Activated CD4-positive, CD25-positive, alpha-beta regulatory T cell treated with anti-CD3 and anti-CD28 coated beads, Interleukin-2, amount 50 U/mL, for 24 hours (primary cell): ENCODE measurements around the gene CEP120.
"Not testable (repeated sequence)": the region's sequence is repeated elsewhere in the genome, so short reads cannot be mapped to it uniquely, and the experiment has no call there.

ENCODE experiments used
- ATAC-seq, 2 donors: fragments of 150-1000 bp; cut with Tn5 transposase; one replicate each; pipeline ENCODE4 v1.10.0; 2021; ENCODE audit warnings: mild to moderate bottlenecking in 1 of 2, moderate library complexity in 1 of 2

CEP120 gene

GRCh38 chr5:123423278-123424149, at the start of gene CEP120:
Gene CEP120 (minus strand): TSS chr5:123423403. CDS start chr5:123422998, 405 bp downstream.
- peak; percentile 95 to 97 for ATAC-seq

GRCh38 chr5:123472150-123472924, 49.1 kb upstream of the CEP120 start:
- ATAC-seq, result no peak

- ATAC-seq, result no peak
Measured at GRCh38 chr5:123471385-123471784, 48.2 kb upstream of the CEP120 start.

GRCh38 chr5:123466839-123467238, 43.6 kb upstream of the CEP120 start:
- not testable (repeated sequence) for ATAC-seq

- peak; percentile 88 to 92 for ATAC-seq
Measured at GRCh38 chr5:123460296-123460729, 37.1 kb upstream of the CEP120 start.

- ATAC-seq, result not testable (repeated sequence)
Measured at GRCh38 chr5:123458994-123459393, 35.8 kb upstream of the CEP120 start.

GRCh38 chr5:123456242-123456641, 33.0 kb upstream of the CEP120 start:
- no peak for ATAC-seq

GRCh38 chr5:123455640-123456039, 32.4 kb upstream of the CEP120 start:
- ATAC-seq, result no peak

GRCh38 chr5:123455095-123455494, 31.9 kb upstream of the CEP120 start:
- no peak for ATAC-seq

- ATAC-seq, result no peak
Measured at GRCh38 chr5:123454259-123454911, 31.2 kb upstream of the CEP120 start.

GRCh38 chr5:123452401-123452800, 29.2 kb upstream of the CEP120 start:
- ATAC-seq, result no peak

- no peak for ATAC-seq
Measured at GRCh38 chr5:123451047-123451446, 27.8 kb upstream of the CEP120 start.

- no peak for ATAC-seq
Measured at GRCh38 chr5:123450640-123451039, 27.4 kb upstream of the CEP120 start.

GRCh38 chr5:123450114-123450513, 26.9 kb upstream of the CEP120 start:
- ATAC-seq, result no peak

GRCh38 chr5:123449424-123449974, 26.3 kb upstream of the CEP120 start:
- no peak for ATAC-seq

GRCh38 chr5:123448743-123449142, 25.5 kb upstream of the CEP120 start:
- ATAC-seq, result no peak

- ATAC-seq, result peak; percentile 90 to 91
Measured at GRCh38 chr5:123448017-123448617, 24.9 kb upstream of the CEP120 start.

GRCh38 chr5:123444016-123444415, 20.8 kb upstream of the CEP120 start:
- ATAC-seq, result no peak

- peak; percentile 80 to 85 for ATAC-seq
Measured at GRCh38 chr5:123441408-123441807, 18.2 kb upstream of the CEP120 start.

GRCh38 chr5:123440456-123441181, 17.4 kb upstream of the CEP120 start:
- ATAC-seq, result no peak

- ATAC-seq, result no peak
Measured at GRCh38 chr5:123439709-123440108, 16.5 kb upstream of the CEP120 start.

GRCh38 chr5:123438902-123439301, 15.7 kb upstream of the CEP120 start:
- peak; percentile 73 to 76 for ATAC-seq
